HG02970 (cell line): ENCODE results near the gene PTK6.

Experiments used
- ATAC-seq: cut with Tn5 transposase; IDR thresholded peaks from one replicate; pipeline ENCODE4 v1.9.1; 2021; ENCODE audit warnings: mild to moderate bottlenecking, moderate library complexity, moderate number of reproducible peaks; ENCODE audit not compliant: unreplicated experiment, low FRiP score

PTK6 gene

GRCh38 chr20:63497946-63498935 lies 38.9 kb downstream of the PTK6 start:
- no peak for ATAC-seq

GRCh38 chr20:63497138-63497945 lies 39.8 kb downstream of the PTK6 start:
- no peak for ATAC-seq

DNA sequence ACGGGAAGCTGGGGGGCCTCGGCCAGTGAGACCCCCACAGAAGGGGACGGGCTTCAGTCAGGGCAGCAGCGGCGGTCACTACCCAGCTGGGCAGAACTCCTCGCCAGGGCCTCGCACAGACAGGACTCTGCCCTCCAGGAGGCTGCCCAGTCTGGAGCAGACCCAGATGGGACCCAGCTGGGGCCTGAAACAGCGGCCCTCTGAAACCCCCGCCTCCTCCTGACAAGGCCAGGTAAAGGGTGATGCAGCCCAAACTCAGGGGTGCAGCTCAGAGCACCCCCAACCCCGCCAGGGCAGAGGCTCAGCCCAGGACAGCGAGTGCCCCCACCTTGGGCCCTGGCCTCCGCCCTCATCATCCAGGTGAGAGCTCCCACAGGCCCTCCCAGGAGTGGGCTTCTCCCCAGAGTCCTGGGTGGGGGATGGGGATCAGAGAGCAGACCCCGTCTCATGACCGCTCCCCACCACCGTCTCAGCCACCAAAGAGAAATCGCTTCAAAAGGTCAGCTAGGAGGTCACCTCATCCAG lies 40.5 kb downstream of the PTK6 start:
- no peak for ATAC-seq

DNA sequence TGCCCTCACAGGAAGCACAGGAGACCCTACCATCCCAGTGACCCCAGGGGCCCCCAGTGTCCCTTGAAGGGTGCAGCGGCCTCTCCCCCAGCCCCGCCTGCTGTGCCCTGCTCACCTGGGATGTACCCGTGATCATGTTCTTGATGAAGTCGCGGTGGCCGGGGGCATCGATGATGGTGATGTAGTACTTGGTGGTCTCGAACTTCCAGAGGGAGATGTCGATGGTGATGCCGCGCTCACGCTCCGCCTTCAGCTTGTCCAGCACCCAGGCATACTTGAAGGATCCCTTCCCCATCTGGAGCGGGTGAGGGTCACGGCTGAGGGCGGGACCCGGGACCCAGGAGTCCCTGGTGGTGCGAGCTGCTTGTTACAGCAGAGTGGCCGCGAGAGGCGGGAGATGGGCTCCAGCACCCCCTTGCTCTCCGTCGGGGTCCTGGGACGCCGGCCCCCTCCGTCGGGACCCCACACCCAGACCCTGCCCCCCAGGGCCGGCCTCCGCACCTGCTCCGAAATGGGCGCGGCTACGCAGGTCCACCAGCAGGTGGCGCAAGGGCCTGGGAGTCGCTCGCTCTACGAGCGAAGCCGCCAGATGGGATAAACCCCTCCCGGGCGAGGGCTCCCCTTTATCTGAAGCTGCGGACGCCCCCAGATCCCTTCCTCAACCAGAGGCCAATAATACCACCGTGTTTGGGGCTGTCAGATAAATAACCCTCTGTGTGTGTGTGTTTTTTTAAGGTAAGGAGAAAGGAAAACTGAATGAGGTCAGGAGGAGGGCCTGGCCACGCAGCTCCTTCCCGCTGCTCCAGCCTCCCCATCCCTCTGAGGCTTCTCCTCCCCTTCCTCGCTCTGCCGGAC lies 41.2 kb downstream of the PTK6 start:
- no peak for ATAC-seq

DNA sequence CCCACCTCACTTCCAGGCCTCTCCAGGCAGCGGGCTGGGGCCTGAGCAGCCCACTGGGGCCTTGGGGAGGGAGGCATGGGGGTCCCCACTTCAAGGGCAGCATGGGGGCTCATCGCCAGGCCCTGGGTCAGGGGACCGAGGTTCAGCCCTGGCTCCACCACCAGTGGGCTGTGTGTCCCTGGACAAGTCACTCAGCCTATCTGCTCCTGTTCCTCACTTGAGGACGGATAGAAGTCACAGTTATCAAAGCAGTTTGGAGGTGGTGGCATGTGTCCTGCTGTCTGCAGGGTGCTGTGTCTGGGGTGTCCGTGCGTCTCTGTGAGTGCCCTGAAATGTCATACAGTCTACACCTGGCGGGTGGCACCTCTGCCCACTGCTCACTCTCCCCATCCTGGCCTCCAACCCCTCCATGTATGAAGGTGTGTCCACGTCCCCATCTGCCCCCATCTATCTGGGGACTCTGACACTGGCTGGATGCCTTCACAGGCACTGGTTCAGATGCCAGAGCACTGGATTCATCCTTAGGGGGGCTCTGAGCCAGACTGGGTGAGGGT lies 41.9 kb downstream of the PTK6 start:
- no peak for ATAC-seq

DNA sequence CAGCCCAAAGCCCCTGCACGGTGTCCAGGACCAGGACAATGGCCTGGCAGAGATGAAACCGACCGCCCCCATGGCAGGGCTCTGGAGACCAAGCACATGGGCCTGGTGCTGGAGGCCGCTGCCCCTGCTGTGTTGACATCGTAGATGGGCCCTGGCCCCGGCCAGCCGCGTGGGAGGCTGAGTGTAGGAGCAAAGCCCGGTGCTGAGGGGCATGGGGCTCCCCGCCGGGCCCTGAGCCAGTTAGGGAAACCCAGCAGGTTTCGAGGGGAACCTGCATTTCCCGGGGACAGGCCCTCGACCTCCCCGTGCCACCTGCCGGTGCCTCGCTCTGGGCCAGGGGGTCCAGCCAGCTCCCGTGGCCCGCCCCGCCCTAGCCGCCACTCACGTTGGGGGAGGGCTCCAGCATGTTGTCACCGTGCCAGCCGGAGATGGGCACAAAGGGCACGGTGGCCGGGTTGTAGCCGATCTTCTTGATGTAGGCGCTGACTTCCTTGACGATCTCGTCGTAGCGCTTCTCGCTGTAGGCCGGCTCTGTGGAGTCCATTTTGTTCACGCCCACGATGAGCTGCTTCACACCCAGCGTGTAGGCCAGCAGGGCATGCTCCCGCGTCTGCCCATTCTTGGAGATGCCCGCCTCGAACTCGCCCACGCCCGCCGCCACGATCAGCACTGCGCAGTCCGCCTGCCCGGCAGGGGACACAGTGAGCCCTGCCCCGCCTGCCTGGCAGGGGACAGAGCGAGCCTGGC lies 42.6 kb downstream of the PTK6 start:
- no peak for ATAC-seq

GRCh38 chr20:63494084-63494419 lies 43.1 kb downstream of the PTK6 start:
- ATAC-seq, result no peak

- no peak for ATAC-seq
These were observed 43.6 kb downstream of the PTK6 start for GRCh38 chr20:63493563-63494020.

DNA sequence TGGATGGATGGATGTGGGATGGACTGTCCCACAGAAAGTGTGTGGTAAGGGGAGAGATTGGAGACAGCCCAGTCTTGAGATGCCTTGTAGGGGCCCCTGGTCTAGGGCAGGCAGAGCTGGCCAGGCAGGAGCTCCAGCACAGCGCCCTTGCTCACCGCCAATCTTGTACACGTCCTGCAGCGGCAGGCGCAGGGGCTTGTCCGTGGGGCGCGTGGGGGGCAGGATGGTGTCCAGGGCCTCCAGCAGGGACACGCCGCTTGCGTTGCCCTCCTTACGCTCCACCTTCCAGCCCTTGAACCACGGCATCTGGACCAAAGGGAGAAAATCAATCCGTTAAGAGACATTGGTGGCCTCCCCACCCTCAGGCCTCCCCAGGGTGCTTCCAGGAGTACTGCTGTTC lies 44.2 kb downstream of the PTK6 start:
- ATAC-seq, result no peak

- ATAC-seq, result no peak
These were observed 44.7 kb downstream of the PTK6 start for GRCh38 chr20:63492518-63492917.

DNA sequence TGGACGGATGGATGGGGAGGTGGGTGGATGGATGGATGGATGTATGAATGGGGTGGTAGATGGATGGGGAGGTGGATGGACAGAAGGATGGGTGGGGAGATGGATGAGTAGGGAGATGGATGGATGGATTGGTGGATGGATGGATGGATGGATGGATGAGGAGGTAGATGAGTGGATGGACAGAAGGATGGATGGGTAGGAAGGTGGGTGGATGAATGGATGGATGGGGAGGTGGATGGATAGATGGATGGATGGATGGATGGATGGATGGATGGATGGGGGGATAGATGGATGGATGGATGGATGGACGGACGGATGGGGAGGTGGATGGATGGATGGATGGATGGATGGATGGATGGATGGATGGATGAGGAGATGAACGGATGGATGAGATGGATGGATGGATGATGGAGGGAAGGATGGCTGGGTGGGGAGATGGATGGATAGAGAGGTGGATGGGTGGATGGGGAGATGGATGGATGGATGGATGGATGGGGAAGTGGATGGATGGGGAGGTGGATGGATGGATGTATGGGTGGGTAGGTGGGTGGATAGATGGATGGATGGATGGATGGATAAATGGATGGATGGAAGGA lies 45.4 kb downstream of the PTK6 start:
- no peak for ATAC-seq

DNA sequence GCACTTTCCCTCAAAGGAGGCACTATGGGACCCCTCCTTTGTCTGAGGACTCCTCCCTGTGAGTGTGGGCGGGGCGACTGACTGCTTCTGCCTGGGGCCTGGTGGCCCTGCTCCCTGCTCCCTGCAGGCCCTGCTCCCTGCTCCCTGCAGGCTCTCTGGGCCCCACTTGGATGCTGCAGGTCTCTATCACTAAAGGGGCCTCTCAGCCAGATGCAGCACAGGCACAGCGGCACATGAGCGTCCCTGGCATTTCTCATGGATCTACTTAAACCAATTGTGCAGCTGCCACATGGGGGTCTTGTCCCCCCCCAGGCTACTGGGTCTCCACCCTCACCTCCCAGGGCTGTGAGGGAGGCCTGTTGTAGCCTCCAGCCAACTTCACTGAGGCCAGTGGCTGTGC lies 46.1 kb downstream of the PTK6 start:
- no peak for ATAC-seq

DNA sequence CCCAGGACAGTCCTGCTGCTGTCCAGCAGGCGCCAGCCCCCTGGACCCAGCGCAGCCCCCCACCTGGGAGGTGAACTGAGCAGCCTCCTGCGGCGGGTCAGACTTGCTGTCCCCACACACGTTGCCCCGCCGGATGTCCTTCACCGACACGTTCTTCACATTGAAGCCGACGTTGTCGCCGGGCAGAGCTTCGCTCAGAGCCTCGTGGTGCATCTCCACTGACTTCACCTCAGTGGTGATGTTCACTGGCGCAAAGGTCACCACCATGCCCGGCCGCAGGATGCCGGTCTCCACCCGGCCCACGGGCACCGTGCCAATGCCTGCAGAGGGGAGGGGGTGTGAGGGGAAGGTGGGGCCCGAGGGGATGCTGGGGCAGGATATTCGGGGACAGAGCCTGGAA lies 46.8 kb downstream of the PTK6 start:
- no peak for ATAC-seq

- no peak for ATAC-seq
These were observed 48.6 kb downstream of the PTK6 start for GRCh38 chr20:63488315-63489251.

DNA sequence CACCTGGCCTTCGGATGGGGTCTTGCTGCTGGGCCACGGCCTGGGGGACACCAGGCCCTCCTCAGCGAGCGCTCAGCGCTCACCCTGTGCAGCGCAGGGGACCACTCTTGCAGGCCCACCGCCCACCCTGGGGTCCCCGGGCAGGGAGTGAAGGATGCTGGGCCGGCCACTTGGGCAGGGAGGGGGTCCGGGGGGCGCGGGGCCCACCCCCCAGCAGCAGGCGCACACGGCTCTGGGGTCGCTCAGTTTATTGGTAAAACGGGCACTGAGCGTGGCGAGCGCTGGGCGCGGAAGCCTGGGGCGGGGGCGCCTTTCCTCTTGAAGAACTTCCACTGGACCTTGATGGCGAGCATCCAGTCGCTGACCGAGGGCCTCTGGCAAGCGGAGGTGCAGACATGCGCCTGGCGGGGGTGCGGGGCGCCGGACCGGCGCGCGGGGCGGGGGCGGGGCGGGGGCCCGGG lies 49.4 kb downstream of the PTK6 start:
- ATAC-seq, result no peak

- ATAC-seq, result no peak
These were observed 49.9 kb downstream of the PTK6 start for GRCh38 chr20:63487116-63487764.

DNA sequence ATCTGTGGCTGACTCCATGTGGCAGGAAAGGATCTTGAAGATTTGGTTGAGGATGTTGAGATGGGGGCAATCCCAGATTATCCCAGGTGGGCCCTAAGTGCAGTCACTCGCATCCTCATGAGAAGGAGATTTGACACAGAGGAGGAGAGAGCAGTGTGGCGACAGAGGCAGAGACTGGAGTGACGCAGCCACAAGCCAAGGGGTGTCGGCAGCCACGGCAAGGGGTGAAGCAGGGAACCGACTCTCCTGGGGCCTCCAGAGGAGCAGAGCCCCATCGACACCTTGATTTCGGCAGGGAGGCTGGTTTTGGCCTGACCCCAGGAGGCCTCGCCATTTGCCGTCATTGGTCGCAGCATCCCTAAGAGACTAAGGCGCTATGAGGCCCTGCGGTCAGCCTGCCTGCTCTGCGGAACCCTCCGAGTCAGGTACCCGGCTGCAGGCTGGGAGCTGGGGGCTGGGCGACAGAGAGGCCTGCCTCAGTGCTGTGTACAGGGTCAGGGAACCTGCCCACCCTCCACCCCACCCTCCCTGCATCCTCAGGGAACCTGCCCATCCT lies 50.8 kb downstream of the PTK6 start:
- ATAC-seq, result no peak
